ENCODE data around the gene NFATC3. TPM values are rescaled to one million over a fixed set of nuclear protein-coding genes. Genes with fewer than 3 reads are reported as not detected.
A peak's percentile ranks its signal among the peaks of the same experiment; 100 is the strongest.

NFATC3 gene
- polyA plus RNA-seq, 1 experiment: 16.7 TPM

GRCh38 chr16:68136515-68136914, 51.3 kb downstream of the NFATC3 start:
- POLR2A ChIA-PET: no interaction called here
- CTCF ChIA-PET: no interaction called here
- H3K9me3 ChIP-seq (ENCODE audit: control insufficient read depth, insufficient read depth, low read length): no peaks in the 10 kb centered on the region
- TF ChIP-seq, protein P1, sequence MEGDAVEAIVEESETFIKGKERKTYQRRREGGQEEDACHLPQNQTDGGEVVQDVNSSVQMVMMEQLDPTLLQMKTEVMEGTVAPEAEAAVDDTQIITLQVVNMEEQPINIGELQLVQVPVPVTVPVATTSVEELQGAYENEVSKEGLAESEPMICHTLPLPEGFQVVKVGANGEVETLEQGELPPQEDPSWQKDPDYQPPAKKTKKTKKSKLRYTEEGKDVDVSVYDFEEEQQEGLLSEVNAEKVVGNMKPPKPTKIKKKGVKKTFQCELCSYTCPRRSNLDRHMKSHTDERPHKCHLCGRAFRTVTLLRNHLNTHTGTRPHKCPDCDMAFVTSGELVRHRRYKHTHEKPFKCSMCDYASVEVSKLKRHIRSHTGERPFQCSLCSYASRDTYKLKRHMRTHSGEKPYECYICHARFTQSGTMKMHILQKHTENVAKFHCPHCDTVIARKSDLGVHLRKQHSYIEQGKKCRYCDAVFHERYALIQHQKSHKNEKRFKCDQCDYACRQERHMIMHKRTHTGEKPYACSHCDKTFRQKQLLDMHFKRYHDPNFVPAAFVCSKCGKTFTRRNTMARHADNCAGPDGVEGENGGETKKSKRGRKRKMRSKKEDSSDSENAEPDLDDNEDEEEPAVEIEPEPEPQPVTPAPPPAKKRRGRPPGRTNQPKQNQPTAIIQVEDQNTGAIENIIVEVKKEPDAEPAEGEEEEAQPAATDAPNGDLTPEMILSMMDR (IDR thresholded peaks at IDR 0.05; ENCODE audit: low read depth, low read length): no peak
- no peak overlapping the region for H3K27ac ChIP-seq (ENCODE audit: low read depth, low read length)
- no peak for DNase-seq (ENCODE audit: low read depth, low spot score)
- H3K27me3 ChIP-seq (ENCODE audit: control insufficient read depth, insufficient read depth, low read length): no peaks in the 10 kb centered on the region
- no peak overlapping the region for H3K4me3 ChIP-seq (ENCODE audit: low read depth, low read length)

DNA sequence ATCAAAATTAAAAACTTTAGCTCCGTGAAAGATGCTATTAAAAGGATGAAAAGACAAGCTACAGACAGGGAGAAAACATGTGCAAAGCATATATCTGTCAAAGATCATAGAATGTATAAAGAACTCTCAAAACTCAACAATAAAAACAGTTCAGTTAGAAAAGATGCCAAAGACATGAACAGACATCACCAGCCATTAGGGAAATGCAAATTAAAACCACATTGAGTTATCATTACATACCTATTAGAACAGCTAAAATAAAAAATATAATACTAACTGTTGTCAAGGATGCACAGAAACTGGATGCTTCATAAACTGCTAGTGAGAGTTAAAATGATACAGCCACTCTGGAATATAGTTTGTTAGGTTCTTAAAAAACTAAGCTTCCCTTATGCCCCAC, 58.8 kb downstream of the NFATC3 start:
- TF ChIP-seq, protein P1 (IDR thresholded peaks at IDR 0.05; ENCODE audit: low read depth, low read length): no peak
- H3K4me3 ChIP-seq (ENCODE audit: low read depth, low read length): no peak overlapping the region
- DNase-seq (ENCODE audit: low read depth, low spot score): no peak
- H3K9me3 ChIP-seq (ENCODE audit: control insufficient read depth, insufficient read depth, low read length): no peaks in the 10 kb centered on the region
- no peak overlapping the region for H3K27ac ChIP-seq (ENCODE audit: low read depth, low read length)
- no peaks in the 10 kb centered on the region for H3K27me3 ChIP-seq (ENCODE audit: control insufficient read depth, insufficient read depth, low read length)
- ChIA-PET POLR2A (no interaction called here), CTCF (interaction anchor here (0.5 to 1.3 kb wide), 3 partner anchors 59 to 759 kb away, joined by 3 to 10 read pairs (median 5); partner anchors contain the start of gene NFATC3)

DNA sequence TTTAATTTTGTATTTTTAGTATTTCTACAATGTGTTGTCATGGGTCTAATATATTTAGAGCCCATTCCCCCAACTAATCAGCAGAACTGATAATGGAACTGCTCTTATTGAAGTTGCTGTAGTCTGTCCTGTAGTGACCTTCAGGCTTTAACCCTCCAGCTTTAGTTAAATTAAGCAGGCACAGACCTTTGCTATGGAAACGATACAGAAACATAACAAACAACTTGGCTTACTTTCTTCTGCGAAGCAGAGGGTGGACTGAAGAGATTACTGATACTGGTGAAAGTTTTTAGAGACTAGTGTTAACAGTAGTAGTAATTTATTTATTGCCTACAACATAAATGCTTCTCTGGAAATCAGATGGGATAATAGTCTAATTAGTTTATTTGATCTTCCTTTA, 61.4 kb downstream of the NFATC3 start:
- TF ChIP-seq, protein P1 (IDR thresholded peaks at IDR 0.05; ENCODE audit: low read depth, low read length): no peak
- POLR2A ChIA-PET: no interaction called here
- H3K4me3 ChIP-seq (ENCODE audit: low read depth, low read length): no peak overlapping the region
- CTCF ChIA-PET: interaction anchor here (0.6 kb wide), 1 partner anchor 116 kb away, joined by 4 read pairs; no protein-coding TSS in a partner anchor
- peak; percentile 7 for DNase-seq (ENCODE audit: low read depth, low spot score)
- no peaks in the 10 kb centered on the region for H3K27me3 ChIP-seq (ENCODE audit: control insufficient read depth, insufficient read depth, low read length)
- H3K27ac ChIP-seq (ENCODE audit: low read depth, low read length): no peak overlapping the region
- H3K9me3 ChIP-seq (ENCODE audit: control insufficient read depth, insufficient read depth, low read length): no peaks in the 10 kb centered on the region

GRCh38 chr16:68147444-68147843, 62.3 kb downstream of the NFATC3 start:
- ChIA-PET CTCF (interaction anchor here (0.6 to 0.7 kb wide), 2 partner anchors 11 to 112 kb away, joined by 4 to 6 read pairs; no protein-coding TSS in a partner anchor), POLR2A (no interaction called here)
- TF ChIP-seq, protein P1 (IDR thresholded peaks at IDR 0.05; ENCODE audit: low read depth, low read length): no peak
- Histone ChIP-seq H3K4me3 (ENCODE audit: low read depth, low read length) (no peak overlapping the region), H3K9me3 (ENCODE audit: control insufficient read depth, insufficient read depth, low read length) (no peaks in the 10 kb centered on the region), H3K27me3 (ENCODE audit: control insufficient read depth, insufficient read depth, low read length) (no peaks in the 10 kb centered on the region), H3K27ac (ENCODE audit: low read depth, low read length) (no peak overlapping the region)
- DNase-seq (ENCODE audit: low read depth, low spot score): no peak

- Histone ChIP-seq H3K27me3 (ENCODE audit: control insufficient read depth, insufficient read depth, low read length) (no peaks in the 10 kb centered on the region), H3K9me3 (ENCODE audit: control insufficient read depth, insufficient read depth, low read length) (no peaks in the 10 kb centered on the region), H3K4me3 (ENCODE audit: low read depth, low read length) (no peak overlapping the region), H3K27ac (ENCODE audit: low read depth, low read length) (no peak overlapping the region)
- TF ChIP-seq, protein P1 (IDR thresholded peaks at IDR 0.05; ENCODE audit: low read depth, low read length): no peak
- ChIA-PET POLR2A (interaction anchor here (1.7 kb wide), 1 partner anchor 64 kb away, joined by 11 read pairs; the partner anchor contains the start of gene NFATC3), CTCF (interaction anchor here (0.7 kb wide), 1 partner anchor 29 kb away, joined by 3 read pairs; no protein-coding TSS in a partner anchor)
- DNase-seq (ENCODE audit: low read depth, low spot score): no peak
Measured at GRCh38 chr16:68149596-68149995, 64.4 kb downstream of the NFATC3 start.
